Small intestine (tissue), 7 donors: ENCODE results near the gene MSANTD1. TPM values are rescaled to one million over a fixed set of nuclear protein-coding genes. Genes with fewer than 3 reads are reported as not detected.
A peak's percentile ranks its signal among the peaks of the same experiment; 100 is the strongest.

ENCODE experiments used
- DNase-seq, 2 donors: peaks; one replicate each; pipeline versions ENCODE4 v3.0.0 to v3.0.0-alpha.2; 2013
- FAIRE-seq: peaks from 2 replicates; lab custom pipeline; 2012; peaks lifted over from hg19 to GRCh38; lab: Jason Lieb, UNC
- H3K27ac ChIP-seq, 3 donors: one replicate each; pipeline ENCODE4 v1.5.1; 2013; ENCODE audit warnings: low read length in 2 of 3, mild to moderate bottlenecking in 2 of 3, control low read depth in 1 of 3, inconsistent platforms in 1 of 3, low read depth in 1 of 3, moderate library complexity in 1 of 3
- H3K27me3 ChIP-seq, 3 donors: one replicate each; pipeline ENCODE4 v1.6.1; 2013; ENCODE audit warnings: low read length in 3 of 3, inconsistent platforms in 1 of 3; ENCODE audit not compliant: control insufficient read depth in 3 of 3, insufficient read depth in 3 of 3
- H3K36me3 ChIP-seq, 3 donors: one replicate each; pipeline ENCODE4 v1.6.1; 2013; ENCODE audit warnings: low read length in 3 of 3, inconsistent platforms in 1 of 3, low read depth in 1 of 3, mild to moderate bottlenecking in 1 of 3, moderate library complexity in 1 of 3; ENCODE audit not compliant: control insufficient read depth in 3 of 3, insufficient read depth in 2 of 3
- H3K4me1 ChIP-seq, 3 donors: one replicate each; pipeline ENCODE4 v1.6.1; 2013; ENCODE audit warnings: low read length in 2 of 3, inconsistent platforms in 1 of 3, low read depth in 1 of 3, mild to moderate bottlenecking in 1 of 3, moderate library complexity in 1 of 3; ENCODE audit not compliant: control insufficient read depth in 3 of 3, insufficient read depth in 2 of 3
- H3K4me3 ChIP-seq, 3 donors: one replicate each; pipeline ENCODE4 v1.5.1; 2013; ENCODE audit warnings: low read length in 3 of 3, control low read depth in 1 of 3, inconsistent platforms in 1 of 3, low read depth in 1 of 3, mild to moderate bottlenecking in 1 of 3, moderate library complexity in 1 of 3
- H3K9me3 ChIP-seq, 2 donors: one replicate each; pipeline ENCODE4 v1.6.1; 2013; ENCODE audit warnings: low read depth in 1 of 2, low read length in 1 of 2; ENCODE audit not compliant: control insufficient read depth in 2 of 2, insufficient read depth in 1 of 2
- WGBS, 3 donors: extraction: QIAGEN DNeasy Blood & Tissue Kit; methylation state at CpG; one replicate each; pipeline ENCODE4 v1.1.7; 2013; 5-methylcytosine and 5-hydroxymethylcytosine counted together
- polyA plus RNA-seq, 4 donors: library from polyadenylated mRNA; stranded (reverse) in 3 of 4; unstranded in 1 of 4; fragments of 200-250 nt in 3 of 4; fragments of 120-200 nt in 1 of 4; gene quantifications; one replicate each; pipeline versions ENCODE4 v1.2.1 to v1.2.3, GENCODE V29; 2013
- donor health status: healthy with polysubstance abuse.
- donor health status: control.
- donor health status: control.
- donor health status: Bipolar disorder and iron deficiency.
- donor health status: healthy.

Gene MSANTD1
- polyA plus RNA-seq, 4 donors, result 0.27 to 0.45 (median 0.29) TPM

DNA sequence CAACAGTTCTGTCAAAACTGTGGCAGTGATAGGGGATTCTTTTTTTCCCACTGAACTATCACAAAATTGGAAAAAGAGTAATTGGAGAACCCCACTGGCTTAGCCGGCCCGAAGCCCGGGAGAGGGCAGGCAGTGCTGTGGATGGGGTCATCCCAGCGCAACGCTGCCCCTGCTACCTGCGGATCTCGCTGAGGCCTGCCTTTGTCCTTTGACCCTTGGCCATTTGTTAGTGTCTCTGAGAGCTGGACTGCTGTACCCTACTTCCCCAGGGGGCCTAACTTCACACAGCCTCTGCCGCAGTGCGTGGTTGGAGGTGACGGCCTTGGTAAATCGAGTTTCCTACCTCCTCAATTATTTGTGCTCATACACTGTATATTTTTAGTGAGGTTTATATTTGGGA, 43.0 kb upstream of the MSANTD1 start:
- DNase-seq (no peak), FAIRE-seq (no peak)
- Histone ChIP-seq H3K36me3 (peaks cover 10 to 65% (median 14%) of the 10 kb centered on the region in 3 donors), H3K4me1 (peaks cover 0 to 5% (median 0%) of the 10 kb centered on the region in 3 donors), H3K4me3 (no peak overlapping the region), H3K27me3 (no peaks in the 10 kb centered on the region), H3K9me3 (no peaks in the 10 kb centered on the region), H3K27ac (no peak overlapping the region)
- WGBS, 3 donors, result 92 to 94% (median 94%) methylated on average over 11 of the region's 11 CpGs

GRCh38 chr4:3206439-3207100, 42.4 kb upstream of the MSANTD1 start:
- WGBS, 3 donors, result 96 to 98% (median 97%) methylated on average over 18 of the region's 18 CpGs
- H3K36me3 ChIP-seq, result peaks cover 10 to 62% (median 14%) of the 10 kb centered on the region in 3 donors
- H3K4me1 ChIP-seq, result peaks cover 0 to 5% (median 0%) of the 10 kb centered on the region in 3 donors
- no peaks in the 10 kb centered on the region for H3K27me3 ChIP-seq
- no peak overlapping the region for H3K4me3 ChIP-seq
- FAIRE-seq (no peak), DNase-seq (no peak)
- H3K27ac ChIP-seq, result no peak overlapping the region
- no peaks in the 10 kb centered on the region for H3K9me3 ChIP-seq

DNA sequence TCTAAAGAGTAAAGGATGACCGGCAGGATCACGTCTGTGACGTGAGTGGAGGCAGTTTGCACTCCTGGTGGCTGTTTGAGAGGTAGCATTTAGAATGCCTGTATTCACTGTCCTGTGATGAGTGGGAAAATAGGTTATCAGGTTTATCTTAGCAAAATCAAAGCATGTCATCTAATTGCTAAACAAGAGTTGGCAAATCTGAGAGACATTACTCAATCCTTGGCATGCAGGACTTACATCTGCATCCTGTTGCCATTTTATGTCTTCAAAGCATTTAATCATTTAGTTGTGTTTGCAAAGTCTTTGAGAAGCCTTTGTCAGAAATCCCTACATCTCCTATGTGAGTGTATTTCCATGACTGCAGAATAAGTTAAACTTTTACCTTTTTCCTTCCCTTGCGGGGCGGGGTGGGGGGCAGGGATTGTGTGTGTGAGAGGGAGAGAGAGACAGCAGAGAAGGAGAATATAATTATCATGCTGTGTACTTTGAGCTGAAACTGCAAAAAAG, 41.4 kb upstream of the MSANTD1 start:
- Histone ChIP-seq H3K4me3 (no peak overlapping the region), H3K9me3 (no peaks in the 10 kb centered on the region), H3K27me3 (no peaks in the 10 kb centered on the region), H3K4me1 (peaks cover 0 to 5% (median 0%) of the 10 kb centered on the region in 3 donors), H3K36me3 (peaks cover 13 to 62% (median 21%) of the 10 kb centered on the region in 3 donors), H3K27ac (no peak overlapping the region)
- FAIRE-seq (no peak), DNase-seq (peak in 1 of 2 donors; percentile 21)
- 90 to 97% (median 94%) methylated on average over 5 of the region's 5 CpGs for WGBS, 3 donors

- no peaks in the 10 kb centered on the region for H3K27me3 ChIP-seq
- no peak overlapping the region for H3K27ac ChIP-seq
- H3K36me3 ChIP-seq, result peaks cover 13 to 67% (median 27%) of the 10 kb centered on the region in 3 donors
- H3K4me1 ChIP-seq, result no peaks in the 10 kb centered on the region
- DNase-seq, result no peak
- FAIRE-seq, result no peak
- 97 to 99% (median 98%) methylated on average over 14 of the region's 14 CpGs for WGBS, 3 donors
- H3K9me3 ChIP-seq, result no peaks in the 10 kb centered on the region
- H3K4me3 ChIP-seq, result no peak overlapping the region
These were observed 40.1 kb upstream of the MSANTD1 start for GRCh38 chr4:3208826-3209225.

- Histone ChIP-seq H3K27me3 (no peaks in the 10 kb centered on the region), H3K36me3 (peaks cover 10 to 64% (median 27%) of the 10 kb centered on the region in 3 donors), H3K9me3 (no peaks in the 10 kb centered on the region), H3K27ac (no peak overlapping the region), H3K4me3 (no peak overlapping the region), H3K4me1 (no peaks in the 10 kb centered on the region)
- FAIRE-seq, result no peak
- DNase-seq, result no peak
- WGBS, 3 donors, result 96 to 97% (median 97%) methylated on average over 17 of the region's 17 CpGs
These were observed 39.2 kb upstream of the MSANTD1 start for GRCh38 chr4:3209551-3210325.

DNA sequence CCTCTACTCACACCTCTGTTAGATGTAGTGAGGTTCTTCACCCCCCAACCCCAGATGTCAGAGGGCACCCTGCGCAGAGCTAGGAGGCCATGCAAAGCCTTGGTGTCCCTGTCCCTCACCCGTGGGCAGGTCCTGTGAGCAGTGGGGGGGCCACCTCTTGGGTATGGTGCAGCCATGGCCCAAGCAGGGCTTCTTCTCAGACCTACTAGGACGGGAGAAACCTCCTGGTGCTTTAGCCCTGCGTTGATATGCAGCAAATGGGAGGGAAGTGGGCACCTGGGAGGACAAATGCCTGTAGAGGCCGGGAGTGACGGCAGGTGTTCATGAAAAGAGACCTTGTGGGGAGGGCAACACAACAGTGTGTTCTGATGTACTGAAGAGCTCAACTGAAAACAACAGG, 38.5 kb upstream of the MSANTD1 start:
- Histone ChIP-seq H3K4me1 (no peaks in the 10 kb centered on the region), H3K27me3 (no peaks in the 10 kb centered on the region), H3K9me3 (no peaks in the 10 kb centered on the region), H3K36me3 (peaks cover 14 to 68% (median 30%) of the 10 kb centered on the region in 3 donors), H3K27ac (no peak overlapping the region), H3K4me3 (no peak overlapping the region)
- WGBS, 3 donors, result 88 to 97% (median 96%) methylated on average over 6 of the region's 6 CpGs
- no peak for DNase-seq
- no peak for FAIRE-seq

- Histone ChIP-seq H3K27me3 (no peaks in the 10 kb centered on the region), H3K36me3 (peaks cover 13 to 68% (median 28%) of the 10 kb centered on the region in 3 donors), H3K4me1 (no peaks in the 10 kb centered on the region), H3K4me3 (no peak overlapping the region), H3K27ac (no peak overlapping the region), H3K9me3 (no peaks in the 10 kb centered on the region)
- whole genome bisulfite sequencing, 3 donors, result 95 to 98% (median 98%) methylated on average over 8 of the region's 8 CpGs
- FAIRE-seq, result no peak
- no peak for DNase-seq
These were observed 37.1 kb upstream of the MSANTD1 start for GRCh38 chr4:3211866-3212265.

DNA sequence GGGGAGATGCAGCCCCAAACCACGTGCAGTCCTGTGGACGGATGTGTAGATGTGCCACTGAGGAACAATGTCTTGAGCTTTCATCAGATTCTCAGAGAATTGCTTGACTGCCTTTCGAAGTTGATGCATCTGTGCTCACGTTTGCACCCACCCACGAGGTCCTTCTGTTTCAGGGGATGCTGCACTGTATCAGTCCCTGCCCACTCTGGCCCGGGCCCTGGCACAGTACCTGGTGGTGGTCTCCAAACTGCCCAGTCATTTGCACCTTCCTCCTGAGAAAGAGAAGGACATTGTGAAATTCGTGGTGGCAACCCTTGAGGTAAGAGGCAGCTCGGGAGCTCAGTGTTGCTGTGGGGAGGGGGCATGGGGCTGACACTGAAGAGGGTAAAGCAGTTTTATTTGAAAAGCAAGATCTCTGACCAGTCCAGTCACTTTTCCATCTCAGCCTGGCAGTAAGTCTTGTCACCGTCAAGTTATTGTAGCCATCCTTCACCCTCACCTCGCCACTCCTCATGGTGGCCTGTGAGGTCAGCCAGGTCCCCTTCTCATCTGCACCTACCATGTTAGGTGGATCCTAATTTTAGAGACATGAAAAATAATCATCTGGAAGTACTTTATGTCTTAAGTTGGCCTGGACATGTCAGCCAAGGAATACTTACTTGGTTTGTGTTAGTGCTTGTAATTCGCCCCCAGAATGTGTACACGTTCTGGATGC, 36.4 kb upstream of the MSANTD1 start:
- no peak overlapping the region for H3K4me3 ChIP-seq
- H3K27me3 ChIP-seq, result no peaks in the 10 kb centered on the region
- WGBS, 3 donors, result 94 to 96% (median 95%) methylated on average over 12 of the region's 12 CpGs
- no peaks in the 10 kb centered on the region for H3K4me1 ChIP-seq
- no peaks in the 10 kb centered on the region for H3K9me3 ChIP-seq
- FAIRE-seq (no peak), DNase-seq (no peak)
- H3K27ac ChIP-seq, result no peak overlapping the region
- peaks cover 11 to 69% (median 30%) of the 10 kb centered on the region in 3 donors for H3K36me3 ChIP-seq
